Stimulated activated naive CD8-positive, alpha-beta T cell treated with anti-CD3 and anti-CD28 coated beads, Interleukin-15, Interleukin-2, amounts not matched to agents 100 U/mL and 50 U/mL, for 24 hours (primary cell): ENCODE results near the gene TRAM2.
A peak's percentile ranks its signal among the peaks of the same experiment; 100 is the strongest.

Experiments used
- ATAC-seq: fragments of 150-1000 bp; cut with Tn5 transposase; one replicate; pipeline ENCODE4 v1.10.0; 2021
- DNase-seq: peaks from one replicate; pipeline ENCODE4 v3.0.0; 2021

The TRAM2 gene, protein sequence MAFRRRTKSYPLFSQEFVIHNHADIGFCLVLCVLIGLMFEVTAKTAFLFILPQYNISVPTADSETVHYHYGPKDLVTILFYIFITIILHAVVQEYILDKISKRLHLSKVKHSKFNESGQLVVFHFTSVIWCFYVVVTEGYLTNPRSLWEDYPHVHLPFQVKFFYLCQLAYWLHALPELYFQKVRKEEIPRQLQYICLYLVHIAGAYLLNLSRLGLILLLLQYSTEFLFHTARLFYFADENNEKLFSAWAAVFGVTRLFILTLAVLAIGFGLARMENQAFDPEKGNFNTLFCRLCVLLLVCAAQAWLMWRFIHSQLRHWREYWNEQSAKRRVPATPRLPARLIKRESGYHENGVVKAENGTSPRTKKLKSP

DNA sequence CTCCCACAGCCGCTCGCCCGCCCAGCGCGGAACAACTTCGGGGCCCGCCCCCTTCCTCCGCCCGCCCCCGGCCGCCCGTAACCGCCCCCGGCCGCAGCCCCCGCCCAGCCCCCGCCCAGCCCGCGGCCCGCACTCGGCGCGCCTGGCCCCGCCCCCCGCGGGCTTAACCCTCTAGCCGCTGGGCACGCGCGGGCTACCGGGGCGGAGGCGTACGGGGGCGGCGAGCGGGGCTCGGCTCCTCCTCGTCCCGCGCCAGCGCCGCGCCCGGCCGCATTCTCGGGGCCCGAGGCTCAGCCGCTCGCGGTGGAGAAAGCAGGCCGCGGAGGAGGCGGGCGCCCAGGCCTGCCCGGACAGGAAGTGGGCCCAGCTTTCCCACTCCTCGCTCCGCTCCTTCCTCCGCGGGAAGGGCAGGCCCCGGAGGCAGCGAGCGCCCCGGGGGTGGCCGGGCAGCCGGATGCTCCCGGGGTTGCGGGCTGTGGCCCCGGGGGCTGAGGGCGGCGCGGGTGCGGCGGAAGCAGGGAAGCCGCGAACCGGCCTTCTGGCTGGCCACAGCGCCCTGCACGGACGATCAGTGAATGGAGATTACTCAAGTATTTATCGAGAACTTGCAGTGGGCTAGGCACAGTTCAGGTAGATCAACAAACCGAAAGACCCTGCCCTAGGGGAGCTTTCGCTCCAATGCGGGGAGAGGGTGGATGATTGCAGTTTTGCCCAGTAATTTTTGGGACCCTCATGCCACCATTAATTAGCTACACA lies at the start of gene TRAM2:
Gene TRAM2, minus strand, starts transcription at position 39 of the 756 bp plus-strand sequence. CDS start 145 bp downstream, outside the sequence.
- DNase-seq (peak; percentile 75), ATAC-seq (peak; percentile 63)

DNA sequence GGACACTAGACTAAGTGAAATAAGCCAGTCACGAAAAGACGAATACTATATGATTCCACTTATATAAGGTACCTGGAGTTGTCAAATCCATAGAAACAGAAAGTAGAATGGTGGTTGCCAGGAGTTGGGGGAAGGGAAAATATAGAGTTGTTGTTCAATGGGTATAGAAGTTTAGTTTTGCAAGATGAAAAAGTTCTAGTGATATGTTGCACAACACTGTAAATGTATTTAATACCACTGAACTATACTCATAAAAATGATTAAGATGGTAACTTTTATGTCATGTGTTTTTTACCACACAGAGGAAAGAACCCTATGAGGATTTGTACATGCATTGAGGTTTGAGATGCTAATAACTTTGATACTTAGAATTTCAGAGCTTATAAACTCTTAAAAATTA lies 46.0 kb upstream of the TRAM2 start:
- ATAC-seq (no peak), DNase-seq (no peak)

DNA sequence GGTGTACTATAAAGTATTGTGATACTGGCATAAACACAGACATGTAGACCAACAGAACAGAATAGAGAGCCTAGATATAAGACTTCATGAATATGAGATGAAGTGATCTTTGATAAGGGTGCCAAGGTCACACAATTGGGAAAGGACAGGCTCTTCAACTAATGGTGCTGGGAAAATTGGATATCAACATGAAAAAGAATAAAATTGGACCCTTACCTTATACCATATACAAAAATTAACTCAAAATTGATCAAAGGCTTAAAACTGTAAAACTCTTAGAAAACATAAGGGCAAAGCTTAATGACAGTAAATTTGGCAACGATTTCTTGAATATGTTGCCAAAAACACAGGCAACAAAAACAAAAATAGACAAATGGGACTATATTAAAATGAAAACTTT lies 44.8 kb upstream of the TRAM2 start:
- no peak for ATAC-seq

DNA sequence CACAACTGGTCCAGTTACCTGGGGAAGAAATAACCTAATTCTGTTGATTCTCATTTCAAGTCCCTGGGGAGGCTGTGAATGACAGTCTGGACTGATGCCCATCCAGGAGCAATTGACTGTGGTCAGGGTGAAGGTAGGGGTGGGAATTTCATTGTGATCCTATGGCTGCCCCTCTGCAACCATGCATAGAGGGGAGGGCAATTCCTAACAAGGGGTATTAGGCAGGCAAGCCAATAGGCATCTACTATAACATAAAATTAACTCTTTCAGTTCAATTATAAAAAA lies 44.0 kb upstream of the TRAM2 start:
- ATAC-seq (no peak), DNase-seq (no peak)

More for the DNA sequence above, 44.8 kb upstream of the TRAM2 start:
- no peak for DNase-seq

DNA sequence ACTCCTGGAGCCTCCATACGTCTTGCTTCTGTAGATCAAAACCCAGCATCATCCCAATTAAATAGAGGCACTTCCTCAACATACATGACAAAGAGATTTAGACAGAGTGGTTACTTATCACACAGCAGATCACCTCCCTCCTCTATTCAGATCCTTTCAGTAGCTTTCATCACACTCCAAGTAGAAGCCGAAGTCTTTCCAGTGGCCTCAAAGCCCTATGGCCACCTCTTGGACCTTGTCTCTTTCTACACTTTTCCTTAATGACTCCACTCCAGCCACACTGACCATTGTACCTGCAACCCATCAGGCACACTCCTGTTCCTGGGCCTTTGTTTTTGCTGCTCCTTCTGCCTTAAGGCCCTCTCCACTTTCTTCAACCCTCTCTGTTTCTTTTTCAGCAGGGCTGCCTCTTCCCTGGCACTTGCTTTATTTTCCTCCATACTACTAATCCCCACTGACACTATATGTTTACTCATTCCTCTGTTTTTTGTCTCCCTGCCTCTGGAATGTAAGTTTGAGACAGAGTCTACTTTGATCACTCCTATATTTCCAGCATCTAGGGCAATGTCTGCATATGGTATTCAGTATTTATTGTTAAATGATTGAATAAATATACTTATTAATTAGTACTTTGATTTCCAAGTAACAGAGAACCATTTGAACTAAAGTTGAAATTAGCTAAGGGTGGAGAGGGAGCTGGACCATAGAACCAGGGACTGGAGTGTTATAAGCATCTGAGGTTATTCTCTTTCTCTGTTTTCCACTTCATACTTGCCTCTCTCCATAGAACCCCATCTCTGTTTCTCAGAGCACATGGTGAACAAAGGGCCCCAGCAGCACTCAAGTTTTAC lies 43.4 kb upstream of the TRAM2 start:
- ATAC-seq, result no peak

DNA sequence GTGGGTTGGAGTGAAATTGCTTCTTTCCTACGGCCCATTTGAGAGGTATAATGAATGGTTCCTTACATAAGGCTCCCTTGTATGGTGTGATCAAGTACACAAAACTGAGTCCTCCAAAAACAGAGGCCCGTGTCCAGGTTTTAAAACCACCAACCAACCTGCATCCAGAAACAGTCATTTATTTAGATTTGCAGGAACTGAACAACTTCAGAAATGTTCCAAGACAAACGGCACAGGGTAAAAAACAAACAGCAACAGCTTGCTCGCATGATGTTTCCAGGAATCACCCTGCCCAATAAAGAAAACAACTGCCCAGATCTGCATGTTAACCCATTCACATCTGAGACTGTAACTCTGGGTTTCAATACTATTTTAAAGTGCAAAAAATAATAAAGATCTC lies 40.2 kb upstream of the TRAM2 start:
- no peak for DNase-seq
- no peak for ATAC-seq

More for the DNA sequence above, 43.4 kb upstream of the TRAM2 start:
- DNase-seq, result no peak

DNA sequence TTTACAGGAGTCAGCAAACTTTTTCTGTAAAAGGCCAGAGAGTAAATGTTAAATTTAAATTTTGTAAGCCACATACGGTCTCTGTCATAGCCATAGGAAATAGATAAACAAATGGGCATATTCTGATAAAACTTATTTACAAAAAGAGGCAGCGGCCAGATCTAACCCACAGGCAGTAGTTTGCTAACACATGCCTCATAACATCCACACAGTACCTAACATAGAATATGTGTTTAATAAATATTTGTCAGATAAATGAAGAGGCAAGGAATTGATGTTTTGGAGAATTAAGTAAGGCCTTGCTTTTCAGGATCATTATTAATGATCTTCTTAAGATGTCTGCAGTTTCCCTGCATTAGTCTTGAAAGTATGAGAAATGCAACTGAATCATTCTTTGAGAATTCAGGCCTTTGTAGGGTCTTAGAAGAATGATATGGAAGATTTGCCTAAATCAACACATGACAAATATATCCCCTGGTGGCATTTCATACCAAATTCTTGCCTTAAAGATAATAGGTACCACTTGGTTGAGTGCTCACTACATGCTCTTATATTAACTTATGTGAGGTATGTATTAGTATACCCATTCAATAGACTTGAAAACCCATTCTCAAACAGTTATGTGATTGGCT lies 39.3 kb upstream of the TRAM2 start:
- DNase-seq (no peak), ATAC-seq (no peak)

DNA sequence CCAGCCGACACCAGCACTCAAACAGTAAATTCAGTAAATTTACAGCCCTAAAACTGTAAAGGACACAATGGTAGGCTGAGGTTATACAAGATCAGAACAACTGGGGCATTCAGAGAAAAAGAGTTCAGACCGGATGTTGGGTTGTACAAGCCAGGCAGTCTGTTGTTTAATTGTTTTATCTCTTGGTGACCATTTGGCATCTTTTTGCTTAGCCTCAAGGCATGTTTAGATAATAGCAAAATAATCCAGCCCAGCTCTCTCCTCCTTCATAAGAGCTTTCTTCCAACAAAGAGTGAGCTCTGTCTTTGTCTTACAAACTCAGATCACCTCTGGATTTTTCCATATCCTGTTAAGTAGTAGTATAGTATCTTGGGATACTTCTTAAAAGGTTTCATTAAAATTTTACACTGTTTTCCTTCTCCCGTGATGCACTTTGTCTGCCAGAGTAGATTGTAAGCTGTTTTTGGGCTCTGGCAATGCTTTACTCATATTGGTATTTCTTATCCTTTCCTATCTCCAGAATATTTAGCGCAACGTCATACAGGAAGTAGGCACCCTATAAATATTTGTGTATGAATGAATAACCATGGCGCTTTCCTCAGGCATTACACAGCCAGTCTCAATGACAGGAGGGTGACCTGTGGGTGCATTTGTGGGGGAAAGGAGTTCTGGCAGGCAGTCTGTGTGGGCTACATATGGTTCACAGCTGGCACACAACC lies 35.6 kb upstream of the TRAM2 start:
- ATAC-seq (no peak), DNase-seq (no peak)

DNA sequence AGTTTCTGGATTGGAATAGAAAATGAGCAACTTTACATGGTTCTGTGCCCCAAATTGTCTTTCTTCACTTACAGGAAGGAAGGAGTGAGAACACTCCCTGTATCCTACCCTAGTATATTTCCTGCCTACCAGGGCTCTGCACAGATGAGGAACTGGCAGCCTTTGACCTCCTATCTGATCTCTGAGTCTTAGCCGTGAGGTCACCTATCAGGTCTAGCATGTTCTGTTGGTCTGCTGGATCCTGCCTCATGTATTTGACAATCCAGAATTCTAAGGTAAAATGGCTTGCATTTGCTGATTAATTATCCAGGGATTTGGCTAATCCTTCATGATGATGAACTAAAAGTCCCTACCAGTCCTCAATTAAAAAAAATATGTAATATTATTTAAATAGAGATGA lies 35.0 kb upstream of the TRAM2 start:
- DNase-seq (no peak), ATAC-seq (no peak)

DNA sequence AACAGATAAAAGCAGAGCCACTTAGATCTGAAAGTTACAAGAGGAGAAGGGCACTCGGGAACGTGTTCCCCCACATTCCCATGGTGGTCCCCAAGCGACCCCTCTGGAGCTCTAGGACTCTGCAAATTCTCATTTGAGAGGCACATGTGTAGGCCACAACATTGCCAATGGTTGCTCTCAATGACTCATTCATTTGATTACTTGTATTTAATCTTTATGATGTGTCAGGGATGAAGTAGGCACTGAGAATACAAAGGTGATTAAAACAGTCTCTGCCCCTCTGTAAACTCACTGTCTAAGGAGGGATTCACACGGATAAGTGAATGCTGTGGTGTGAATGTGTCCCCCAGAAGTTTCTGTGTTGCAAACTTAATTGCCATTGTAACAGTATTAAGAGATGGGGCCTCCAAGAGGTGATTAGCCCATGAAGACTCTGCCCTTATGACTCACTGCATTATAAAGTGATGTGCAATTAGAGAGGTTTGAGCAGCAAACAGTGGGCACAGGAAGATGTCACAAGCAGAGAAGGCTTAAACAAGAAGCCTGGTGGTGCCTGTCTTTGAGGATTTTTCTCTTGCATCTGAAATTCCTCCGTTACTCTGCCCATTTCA lies 34.0 kb upstream of the TRAM2 start:
- DNase-seq, result no peak
- no peak for ATAC-seq

DNA sequence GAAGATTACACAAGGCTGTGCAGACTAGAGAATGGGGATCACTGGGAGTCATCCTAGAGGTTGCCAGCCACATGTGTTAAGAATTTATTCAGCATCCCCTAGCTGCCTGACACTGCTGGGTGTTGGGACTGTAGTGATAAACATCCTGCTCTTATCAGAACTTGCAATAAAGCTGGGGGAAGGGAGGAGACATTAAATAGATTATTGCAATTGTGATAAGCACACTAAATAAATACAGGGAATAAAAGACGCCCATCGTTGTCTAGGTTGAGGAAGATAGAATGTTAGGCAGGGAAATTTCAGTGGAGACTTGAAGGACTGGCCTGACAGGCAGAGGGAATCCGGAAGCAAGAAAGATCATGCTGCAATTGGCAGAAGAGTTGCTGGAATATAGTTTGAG lies 33.2 kb upstream of the TRAM2 start:
- DNase-seq (no peak), ATAC-seq (no peak)

DNA sequence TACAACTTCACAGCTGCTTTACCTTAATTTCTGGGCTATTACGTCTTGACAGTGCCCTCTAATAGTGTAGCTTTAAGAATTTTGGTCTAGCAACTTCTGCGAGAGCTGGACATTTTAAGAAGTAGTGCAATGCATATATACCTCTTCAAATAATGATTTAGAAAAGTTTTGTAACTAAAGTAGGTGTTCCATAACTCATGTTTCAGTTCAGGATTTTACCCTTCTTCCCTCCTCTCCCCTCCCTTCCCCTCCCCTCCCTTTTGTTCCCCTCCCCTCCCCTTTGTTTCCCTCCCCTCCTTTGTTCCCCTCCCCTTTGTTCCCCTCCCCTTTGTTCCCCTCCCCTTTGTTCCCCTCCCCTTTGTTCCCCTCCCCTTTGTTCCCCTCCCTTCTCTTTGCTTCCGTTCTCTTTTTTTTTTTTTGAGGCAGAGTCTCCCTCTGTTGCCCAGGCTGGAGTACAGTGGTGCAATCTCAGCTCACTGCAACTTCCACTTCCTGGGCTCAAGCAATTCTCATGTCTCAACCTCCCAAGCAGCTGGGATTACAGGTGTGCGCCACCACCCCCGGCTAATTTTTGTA lies 28.8 kb upstream of the TRAM2 start:
- ATAC-seq (no peak), DNase-seq (no peak)

DNA sequence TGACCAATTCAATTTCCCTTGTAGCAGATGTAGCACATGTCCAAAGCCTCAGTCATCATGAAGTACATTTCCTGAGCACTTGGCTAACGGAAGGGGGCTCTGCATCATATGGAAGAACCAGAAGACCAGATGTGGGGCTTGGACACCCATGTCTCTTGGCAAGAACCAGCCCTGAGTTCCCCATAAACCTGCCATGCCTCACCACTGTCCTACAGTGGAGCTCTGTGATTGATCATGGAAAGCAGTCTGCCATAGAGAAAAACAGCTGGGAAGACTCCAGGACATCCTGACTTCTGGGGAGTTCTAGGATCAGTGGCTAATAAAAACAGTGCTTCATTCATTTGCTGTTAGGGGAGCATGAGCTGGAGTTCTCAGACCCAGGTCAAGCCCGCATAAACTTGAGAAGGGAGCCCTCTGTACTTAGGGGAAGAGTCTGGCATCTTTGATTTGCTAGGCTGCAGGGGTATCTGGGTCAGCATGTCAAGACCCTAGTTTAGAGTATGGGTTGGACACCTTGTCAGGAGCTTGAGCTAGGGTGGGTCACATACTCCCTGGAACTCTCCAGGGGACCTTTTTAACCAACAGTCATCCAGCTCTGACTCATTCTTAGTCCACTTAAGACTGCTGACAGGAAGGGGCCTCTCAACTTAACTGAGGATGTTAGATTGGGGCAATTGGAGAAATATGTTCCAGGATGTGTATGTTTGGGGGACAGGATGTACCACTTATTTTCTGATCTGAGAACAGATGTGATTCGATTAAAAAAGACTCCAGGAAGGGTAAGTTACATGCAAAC lies 26.3 kb upstream of the TRAM2 start:
- no peak for ATAC-seq
- DNase-seq, result no peak

DNA sequence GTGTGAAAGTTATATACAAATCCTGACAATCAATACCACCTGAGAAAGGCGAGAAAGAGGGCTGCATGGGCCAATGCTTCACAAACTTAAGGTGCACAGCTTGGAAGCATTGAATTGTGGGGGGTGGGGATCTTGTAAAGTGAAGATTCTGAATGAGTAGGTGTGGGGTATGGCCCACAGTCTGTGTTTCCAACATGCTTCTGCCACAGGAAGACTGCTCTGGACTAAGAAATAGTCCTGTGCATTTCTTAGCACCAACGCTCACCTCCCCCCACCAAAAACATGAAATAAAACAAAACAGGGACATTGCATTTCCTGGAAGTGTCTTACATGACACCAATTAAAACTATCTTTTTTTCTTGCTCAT lies 21.9 kb upstream of the TRAM2 start:
- no peak for DNase-seq
- ATAC-seq, result no peak

DNA sequence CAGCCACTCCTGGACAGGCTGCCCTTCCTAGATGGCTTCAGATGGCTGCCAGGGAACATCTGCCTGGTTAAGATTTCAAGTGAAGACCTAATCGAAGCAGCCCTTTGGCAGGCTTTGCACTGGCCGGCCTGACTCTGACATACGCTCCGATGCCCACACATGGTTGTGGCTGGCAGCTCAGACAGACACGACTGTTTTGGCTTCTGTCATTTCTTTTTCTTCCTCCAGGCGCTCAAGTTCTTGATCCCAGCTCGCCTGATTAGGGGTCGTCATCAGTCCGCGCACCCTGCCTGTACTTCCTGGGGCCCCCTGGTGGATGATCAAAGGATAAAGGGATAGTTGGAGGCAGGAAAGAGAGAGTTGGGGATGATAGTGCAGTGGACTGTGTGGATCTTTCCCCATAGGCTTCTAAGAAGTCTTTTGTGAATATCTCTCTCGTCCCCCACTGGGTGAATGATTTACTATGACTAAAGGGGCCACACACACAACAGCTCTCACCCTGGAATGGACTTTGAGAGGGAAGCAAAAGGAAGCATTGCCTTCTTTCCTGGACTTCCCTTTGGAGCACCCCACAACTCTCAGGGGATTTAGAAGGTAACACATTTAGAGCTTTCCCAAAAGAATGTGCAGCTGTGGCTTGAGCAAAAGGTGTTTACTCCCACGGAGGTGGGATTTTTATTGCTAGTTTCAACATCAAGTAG lies 21.4 kb upstream of the TRAM2 start:
- ATAC-seq (peak; percentile 62), DNase-seq (peak; percentile 58)

DNA sequence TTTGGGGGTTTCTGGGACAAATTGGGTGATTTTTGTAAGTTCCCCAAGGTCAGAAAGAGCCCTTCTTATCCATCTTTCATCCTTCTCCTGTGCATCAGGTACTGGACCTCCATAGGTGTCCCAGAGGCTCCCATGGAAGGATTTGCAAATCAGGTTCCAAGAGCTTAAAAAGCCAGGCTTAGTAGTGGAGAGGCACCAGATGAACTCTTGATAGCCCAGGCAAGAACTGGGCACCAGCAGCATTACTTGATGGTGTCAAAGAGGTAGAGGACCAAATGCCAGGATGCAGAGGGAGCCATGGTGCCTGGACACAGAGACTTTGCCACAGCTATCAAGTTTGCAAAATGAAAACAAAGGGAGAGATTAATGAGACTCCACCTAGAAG lies 20.9 kb upstream of the TRAM2 start:
- DNase-seq (no peak), ATAC-seq (no peak)

DNA sequence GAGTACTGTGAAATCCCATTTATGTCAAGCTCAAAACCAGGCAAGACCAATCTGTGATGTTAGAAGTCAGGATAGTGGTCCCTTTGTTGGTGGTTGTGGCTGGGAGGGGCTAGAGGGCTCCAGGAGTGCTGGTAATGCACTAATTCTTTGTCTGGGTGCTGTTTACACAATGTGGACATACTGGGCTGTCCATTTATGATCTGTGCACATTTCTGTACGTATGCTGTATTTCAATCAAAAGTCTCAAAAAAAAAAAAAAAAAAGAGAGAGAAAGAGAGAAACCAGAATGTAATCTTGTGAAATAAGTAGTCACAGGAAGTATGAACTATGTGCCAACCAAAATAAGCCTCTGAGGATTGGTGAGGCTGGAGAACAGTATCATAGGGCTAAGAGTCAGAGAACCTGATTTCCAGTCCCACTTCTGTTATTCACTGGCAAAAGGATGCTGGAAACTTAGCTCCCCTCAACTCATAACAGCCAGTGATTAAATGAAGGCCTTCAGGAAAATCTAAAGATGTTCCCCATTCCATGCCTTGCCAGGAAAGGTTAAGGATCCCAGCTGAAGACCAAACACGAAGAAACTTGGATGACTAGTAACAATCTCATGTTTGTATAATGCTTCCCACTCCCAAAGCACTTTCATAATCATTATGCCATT lies 19.6 kb upstream of the TRAM2 start:
- ATAC-seq (no peak), DNase-seq (no peak)

DNA sequence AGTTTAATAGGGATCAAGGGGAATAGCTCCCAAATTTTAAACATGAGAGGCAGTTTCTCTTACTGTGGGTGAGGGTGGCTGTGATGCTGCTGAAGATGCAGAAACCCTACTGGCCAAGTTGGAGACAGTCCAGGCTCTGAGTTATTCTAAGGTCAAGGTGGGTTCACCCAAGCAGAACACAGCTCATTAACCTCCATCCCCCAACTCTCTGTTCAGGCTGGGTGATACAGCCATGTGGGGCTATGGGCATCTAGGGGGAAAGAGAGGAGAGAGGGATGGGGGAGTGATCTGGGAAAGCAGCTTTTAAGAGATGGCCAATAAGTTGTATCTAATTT lies 18.9 kb upstream of the TRAM2 start:
- no peak for DNase-seq
- ATAC-seq, result no peak
